Gastroesophageal sphincter (tissue), 3 donors: ENCODE measurements around the gene LGALS8.

ENCODE experiments used
- POLR2AphosphoS5 ChIP-seq: sonication (generic); formaldehyde crosslinking; IDR thresholded peaks from one replicate; pipeline ENCODE4 v1.6.1; 2017; ENCODE audit warnings: antibody characterized with exemption
- TF ChIP-seq, protein P1 (sequence below), 4 experiments: fragments of 200-600 bp in 2 of 4; fragments of 450-650 bp in 2 of 4; sonication (generic) in 1 of 4; IDR thresholded peaks; one replicate each; pipeline ENCODE4 v1.5.1; 2017 to 2019; ENCODE audit warnings: antibody characterized with exemption in 4 of 4, mild to moderate bottlenecking in 2 of 4, moderate library complexity in 2 of 4

DNA sequence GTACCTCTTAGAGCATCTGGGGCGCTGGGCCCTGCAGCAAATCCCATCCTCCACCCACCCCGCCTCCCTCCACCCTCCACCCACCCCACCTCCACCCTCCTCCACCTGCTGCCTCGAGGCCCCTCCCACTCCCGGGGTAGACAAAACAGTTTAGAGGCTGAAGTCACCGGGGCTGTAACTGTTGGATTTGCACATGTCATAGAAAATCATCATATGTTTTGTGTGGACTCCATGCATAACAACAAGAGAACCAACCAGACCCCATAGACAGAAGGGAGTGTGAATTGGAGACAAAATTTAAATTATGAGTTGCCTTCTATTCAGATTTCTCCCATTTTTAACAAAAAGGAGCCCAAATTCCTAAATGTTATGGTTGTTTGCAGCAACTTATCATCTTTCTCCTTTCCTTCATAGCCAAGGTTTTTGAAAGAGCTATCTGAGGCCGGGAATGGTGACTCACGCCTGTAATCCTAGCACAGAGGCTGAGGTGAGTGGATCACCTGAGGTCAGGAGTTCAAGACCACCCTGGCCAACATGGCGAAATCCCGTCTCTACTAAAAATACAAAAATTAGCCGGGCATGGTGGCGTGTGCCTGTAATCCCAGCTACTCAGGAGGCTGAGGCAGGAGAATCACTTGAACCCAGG is 28.2 kb upstream of the LGALS8 start:
- TF ChIP-seq, protein P1, sequence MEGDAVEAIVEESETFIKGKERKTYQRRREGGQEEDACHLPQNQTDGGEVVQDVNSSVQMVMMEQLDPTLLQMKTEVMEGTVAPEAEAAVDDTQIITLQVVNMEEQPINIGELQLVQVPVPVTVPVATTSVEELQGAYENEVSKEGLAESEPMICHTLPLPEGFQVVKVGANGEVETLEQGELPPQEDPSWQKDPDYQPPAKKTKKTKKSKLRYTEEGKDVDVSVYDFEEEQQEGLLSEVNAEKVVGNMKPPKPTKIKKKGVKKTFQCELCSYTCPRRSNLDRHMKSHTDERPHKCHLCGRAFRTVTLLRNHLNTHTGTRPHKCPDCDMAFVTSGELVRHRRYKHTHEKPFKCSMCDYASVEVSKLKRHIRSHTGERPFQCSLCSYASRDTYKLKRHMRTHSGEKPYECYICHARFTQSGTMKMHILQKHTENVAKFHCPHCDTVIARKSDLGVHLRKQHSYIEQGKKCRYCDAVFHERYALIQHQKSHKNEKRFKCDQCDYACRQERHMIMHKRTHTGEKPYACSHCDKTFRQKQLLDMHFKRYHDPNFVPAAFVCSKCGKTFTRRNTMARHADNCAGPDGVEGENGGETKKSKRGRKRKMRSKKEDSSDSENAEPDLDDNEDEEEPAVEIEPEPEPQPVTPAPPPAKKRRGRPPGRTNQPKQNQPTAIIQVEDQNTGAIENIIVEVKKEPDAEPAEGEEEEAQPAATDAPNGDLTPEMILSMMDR (IDR thresholded peaks at IDR 0.05): no peak
- TF ChIP-seq POLR2AphosphoS5: no peak
